OCI-LY3 (cell line): ENCODE results near the gene PIGBOS1.
"Not testable (repeated sequence)": the region's sequence is repeated elsewhere in the genome, so short reads cannot be mapped to it uniquely, and the experiment has no call there.

Experiments used
- CTCF ChIP-seq: fragments of 200-600, 300-600 bp; sonication (generic); IDR thresholded peaks from 2 replicates; pipeline ENCODE4 v1.5.1; 2014; ENCODE audit warnings: antibody characterized with exemption, low read length, low read depth
- EZH2phosphoT487 ChIP-seq: fragments of 200-600 bp; shearing (Covaris generic); IDR thresholded peaks from 2 replicates; pipeline ENCODE4 v1.6.1; 2018; ENCODE audit warnings: antibody characterized with exemption, mixed run types, low read depth

GRCh38 chr15:55302801-55303200 lies 16.1 kb downstream of the PIGBOS1 start:
- TF ChIP-seq CTCF, EZH2phosphoT487: not testable (repeated sequence)
